Measurements from ENCODE around the gene PLOD3. TPM values are rescaled to one million over a fixed set of nuclear protein-coding genes. Genes with fewer than 3 reads are reported as not detected.

PLOD3 gene
- total RNA-seq, 1 donor from 2014 or later: 161 TPM

DNA sequence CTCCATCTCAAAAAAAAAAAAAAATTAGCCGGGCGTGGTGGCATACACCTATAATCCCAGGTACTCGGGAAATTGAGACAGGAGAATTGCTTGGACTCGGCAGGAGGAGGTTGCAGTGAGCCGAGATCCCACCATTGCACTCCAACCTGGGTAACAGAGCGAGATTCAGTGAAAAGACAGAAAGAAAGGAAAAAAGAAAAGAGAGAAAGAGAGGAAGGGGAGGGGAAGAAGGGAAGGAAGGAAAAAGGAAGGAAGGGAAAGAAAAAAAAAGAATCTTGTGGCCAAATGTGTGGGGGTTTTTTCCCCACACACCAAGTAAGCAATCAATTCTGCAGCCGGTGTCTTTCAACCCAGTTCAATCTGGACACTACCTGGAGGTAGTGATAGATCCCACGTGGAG lies 28.3 kb downstream of the PLOD3 start:
- H3K4me1 ChIP-seq (ENCODE audit: insufficient read depth, low read length): no peaks in the 10 kb centered on the region
- Mint-ChIP-seq H3K4me3 (ENCODE audit: unreplicated experiment) (no peak overlapping the region), H3K27me3 (ENCODE audit: low read depth, unreplicated experiment) (no peaks in the 10 kb centered on the region), H3K4me1 (ENCODE audit: low read depth, unreplicated experiment) (peaks cover 8% of the 10 kb centered on the region), H3K27ac (ENCODE audit: unreplicated experiment) (no peak overlapping the region), H3K9me3 (ENCODE audit: unreplicated experiment) (no peaks in the 10 kb centered on the region), H3K36me3 (ENCODE audit: low read depth, unreplicated experiment) (no peaks in the 10 kb centered on the region)
- H3K4me2 ChIP-seq (ENCODE audit: low read length): no peak overlapping the region
- no peak overlapping the region for H2AFZ ChIP-seq (ENCODE audit: low read depth, low read length)
- H3K9ac ChIP-seq (ENCODE audit: low read length): no peak overlapping the region
- H4K20me1 ChIP-seq (ENCODE audit: insufficient read depth, low read length): no peaks in the 10 kb centered on the region
- no peak overlapping the region for H3K4me3 ChIP-seq (ENCODE audit: insufficient read depth, low read depth, low read length)
- FAIRE-seq (no peak), DNase-seq (ENCODE audit: low read depth) (no peak)
- H3K27me3 ChIP-seq (ENCODE audit: insufficient read depth, low read length): peaks cover 2% of the 10 kb centered on the region
- no peaks in the 10 kb centered on the region for H3K9me3 ChIP-seq (ENCODE audit: insufficient read depth, low read depth, low read length)
- no peaks in the 10 kb centered on the region for H3K79me2 ChIP-seq (ENCODE audit: insufficient read depth, low read length)
- H3K36me3 ChIP-seq (ENCODE audit: insufficient read depth, low read length): no peaks in the 10 kb centered on the region
- H3K27ac ChIP-seq (ENCODE audit: low read depth, low read length): no peak overlapping the region
- TF ChIP-seq, protein P1, sequence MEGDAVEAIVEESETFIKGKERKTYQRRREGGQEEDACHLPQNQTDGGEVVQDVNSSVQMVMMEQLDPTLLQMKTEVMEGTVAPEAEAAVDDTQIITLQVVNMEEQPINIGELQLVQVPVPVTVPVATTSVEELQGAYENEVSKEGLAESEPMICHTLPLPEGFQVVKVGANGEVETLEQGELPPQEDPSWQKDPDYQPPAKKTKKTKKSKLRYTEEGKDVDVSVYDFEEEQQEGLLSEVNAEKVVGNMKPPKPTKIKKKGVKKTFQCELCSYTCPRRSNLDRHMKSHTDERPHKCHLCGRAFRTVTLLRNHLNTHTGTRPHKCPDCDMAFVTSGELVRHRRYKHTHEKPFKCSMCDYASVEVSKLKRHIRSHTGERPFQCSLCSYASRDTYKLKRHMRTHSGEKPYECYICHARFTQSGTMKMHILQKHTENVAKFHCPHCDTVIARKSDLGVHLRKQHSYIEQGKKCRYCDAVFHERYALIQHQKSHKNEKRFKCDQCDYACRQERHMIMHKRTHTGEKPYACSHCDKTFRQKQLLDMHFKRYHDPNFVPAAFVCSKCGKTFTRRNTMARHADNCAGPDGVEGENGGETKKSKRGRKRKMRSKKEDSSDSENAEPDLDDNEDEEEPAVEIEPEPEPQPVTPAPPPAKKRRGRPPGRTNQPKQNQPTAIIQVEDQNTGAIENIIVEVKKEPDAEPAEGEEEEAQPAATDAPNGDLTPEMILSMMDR (IDR thresholded peaks at IDR 0.05; ENCODE audit: insufficient read depth, low read depth, low read length): no peak
- TF ChIP-seq EZH2 (IDR thresholded peaks at IDR 0.05; ENCODE audit: insufficient read depth, low read length): no peak

DNA sequence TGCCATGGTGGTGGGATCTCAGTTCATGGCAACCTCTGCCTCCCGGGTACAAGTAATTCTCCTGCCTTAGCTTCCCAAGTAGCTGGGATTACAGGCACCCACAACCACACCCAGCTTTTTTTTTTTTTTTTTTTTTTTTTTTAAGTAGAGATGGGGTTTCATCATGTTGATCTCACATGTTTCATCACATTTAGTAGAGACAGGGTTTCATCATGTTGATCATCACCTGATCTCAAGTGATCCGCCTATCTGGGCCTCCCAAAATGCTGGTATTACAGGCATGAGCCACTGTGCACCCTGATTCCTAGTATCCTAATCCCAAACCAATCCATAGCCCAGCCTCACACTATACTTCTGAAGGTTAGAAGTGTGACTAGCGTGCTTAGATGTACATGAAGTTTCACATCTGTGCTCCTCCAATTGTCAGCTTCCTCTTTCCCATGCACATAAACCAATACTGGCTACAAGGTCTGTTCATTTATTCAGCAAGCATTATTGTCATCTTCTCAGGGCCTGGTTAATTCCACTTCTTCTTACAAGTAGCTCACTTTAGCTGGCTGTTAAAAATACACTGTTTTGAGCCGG lies 30.4 kb downstream of the PLOD3 start:
- no peak for DNase-seq (ENCODE audit: low read depth)
- no peak overlapping the region for H3K4me3 Mint-ChIP-seq (ENCODE audit: unreplicated experiment)
- H3K4me1 Mint-ChIP-seq (ENCODE audit: low read depth, unreplicated experiment): peaks cover 8% of the 10 kb centered on the region
- Histone ChIP-seq H3K9me3 (ENCODE audit: insufficient read depth, low read depth, low read length) (no peaks in the 10 kb centered on the region), H3K27me3 (ENCODE audit: insufficient read depth, low read length) (no peaks in the 10 kb centered on the region), H3K4me1 (ENCODE audit: insufficient read depth, low read length) (no peaks in the 10 kb centered on the region), H3K36me3 (ENCODE audit: insufficient read depth, low read length) (no peaks in the 10 kb centered on the region), H2AFZ (ENCODE audit: low read depth, low read length) (no peak overlapping the region), H3K27ac (ENCODE audit: low read depth, low read length) (no peak overlapping the region), H4K20me1 (ENCODE audit: insufficient read depth, low read length) (no peaks in the 10 kb centered on the region), H3K4me3 (ENCODE audit: insufficient read depth, low read depth, low read length) (no peak overlapping the region), H3K4me2 (ENCODE audit: low read length) (no peak overlapping the region), H3K9ac (ENCODE audit: low read length) (no peak overlapping the region), H3K79me2 (ENCODE audit: insufficient read depth, low read length) (no peaks in the 10 kb centered on the region)
- H3K27ac Mint-ChIP-seq (ENCODE audit: unreplicated experiment): no peak overlapping the region
- no peak for TF ChIP-seq EZH2 (IDR thresholded peaks at IDR 0.05; ENCODE audit: insufficient read depth, low read length)
- TF ChIP-seq, protein P1 (IDR thresholded peaks at IDR 0.05; ENCODE audit: insufficient read depth, low read depth, low read length): no peak
- no peak for FAIRE-seq
- H3K27me3 Mint-ChIP-seq (ENCODE audit: low read depth, unreplicated experiment): peaks cover 7% of the 10 kb centered on the region
- no peaks in the 10 kb centered on the region for H3K9me3 Mint-ChIP-seq (ENCODE audit: unreplicated experiment)
- no peaks in the 10 kb centered on the region for H3K36me3 Mint-ChIP-seq (ENCODE audit: low read depth, unreplicated experiment)

DNA sequence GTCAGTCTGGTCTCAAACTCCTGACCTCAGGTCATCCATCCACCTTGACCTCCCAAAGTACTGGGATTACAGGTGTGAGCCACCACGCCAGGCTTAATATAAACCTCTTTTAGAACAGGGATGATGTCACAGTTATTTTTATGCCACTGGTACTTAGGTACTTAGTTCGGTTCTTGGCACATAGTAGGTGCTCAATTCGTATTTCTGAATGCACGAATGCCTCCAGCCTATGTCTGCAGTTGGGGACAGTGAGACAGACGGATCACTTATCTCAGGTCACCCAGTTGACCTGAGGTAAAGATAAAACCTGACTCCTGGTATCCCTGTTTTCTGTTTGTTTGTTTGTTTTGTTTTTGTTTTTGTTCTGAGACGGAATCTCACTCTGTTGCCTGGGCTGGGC lies 31.2 kb downstream of the PLOD3 start:
- H3K9ac ChIP-seq (ENCODE audit: low read length): no peak overlapping the region
- Mint-ChIP-seq H3K9me3 (ENCODE audit: unreplicated experiment) (no peaks in the 10 kb centered on the region), H3K27ac (ENCODE audit: unreplicated experiment) (no peak overlapping the region), H3K36me3 (ENCODE audit: low read depth, unreplicated experiment) (no peaks in the 10 kb centered on the region), H3K4me1 (ENCODE audit: low read depth, unreplicated experiment) (peaks cover 8% of the 10 kb centered on the region), H3K27me3 (ENCODE audit: low read depth, unreplicated experiment) (peaks cover 7% of the 10 kb centered on the region), H3K4me3 (ENCODE audit: unreplicated experiment) (no peak overlapping the region)
- no peaks in the 10 kb centered on the region for H4K20me1 ChIP-seq (ENCODE audit: insufficient read depth, low read length)
- H3K36me3 ChIP-seq (ENCODE audit: insufficient read depth, low read length): no peaks in the 10 kb centered on the region
- no peak for DNase-seq (ENCODE audit: low read depth)
- H3K4me1 ChIP-seq (ENCODE audit: insufficient read depth, low read length): no peaks in the 10 kb centered on the region
- H3K27ac ChIP-seq (ENCODE audit: low read depth, low read length): no peak overlapping the region
- H3K4me3 ChIP-seq (ENCODE audit: insufficient read depth, low read depth, low read length): no peak overlapping the region
- no peak overlapping the region for H2AFZ ChIP-seq (ENCODE audit: low read depth, low read length)
- H3K9me3 ChIP-seq (ENCODE audit: insufficient read depth, low read depth, low read length): no peaks in the 10 kb centered on the region
- H3K27me3 ChIP-seq (ENCODE audit: insufficient read depth, low read length): no peaks in the 10 kb centered on the region
- H3K4me2 ChIP-seq (ENCODE audit: low read length): no peak overlapping the region
- FAIRE-seq: no peak
- TF ChIP-seq EZH2 (IDR thresholded peaks at IDR 0.05; ENCODE audit: insufficient read depth, low read length): no peak
- TF ChIP-seq, protein P1 (IDR thresholded peaks at IDR 0.05; ENCODE audit: insufficient read depth, low read depth, low read length): no peak
- H3K79me2 ChIP-seq (ENCODE audit: insufficient read depth, low read length): no peaks in the 10 kb centered on the region
